Psoas muscle (tissue), 8 donors: Measurements from ENCODE around the gene SLC17A7. TPM values are rescaled to one million over a fixed set of nuclear protein-coding genes. Genes with fewer than 3 reads are reported as not detected.

Source experiments
- ATAC-seq, 4 donors: fragments of 200-7000 bp; cut with Tn5 transposase; one replicate each; pipeline ENCODE4 v1.9.1; 2020; ENCODE audit warnings: moderate library complexity in 3 of 4, mild to moderate bottlenecking in 2 of 4
- DNase-seq, 2 donors: peaks; one replicate each; pipeline ENCODE4 v3.0.0-alpha.2; 2020
- H3K27ac ChIP-seq: fragments of 200-600 bp; one replicate; pipeline ENCODE4 v1.8.0; 2022
- H3K27me3 ChIP-seq, 3 donors: fragments of 200-600 bp in 1 of 3; one replicate each; pipeline versions ENCODE4 v1.6.1 to v1.8.0; 2013 to 2022; ENCODE audit warnings: low read length in 2 of 3, mild to moderate bottlenecking in 2 of 3, moderate library complexity in 1 of 3; ENCODE audit not compliant: insufficient read depth in 3 of 3
- H3K36me3 ChIP-seq, 2 donors: fragments of 200-600 bp in 1 of 2; one replicate each; pipeline versions ENCODE4 v1.6.1 to v1.8.0; 2013 to 2022; ENCODE audit warnings: low read depth in 1 of 2, mild to moderate bottlenecking in 1 of 2, moderate library complexity in 1 of 2; ENCODE audit not compliant: insufficient read depth in 1 of 2
- H3K4me1 ChIP-seq: fragments of 200-600 bp; one replicate; pipeline ENCODE4 v1.8.0; 2022
- H3K4me3 ChIP-seq: fragments of 200-600 bp; one replicate; pipeline ENCODE4 v1.8.0; 2022; ENCODE audit warnings: mild to moderate bottlenecking
- H3K9me3 ChIP-seq: fragments of 200-600 bp; one replicate; pipeline ENCODE4 v1.8.0; 2022
- WGBS, 3 donors: extraction: QIAGEN DNeasy Blood & Tissue Kit; methylation state at CpG; one replicate each; pipeline versions ENCODE4 v1.1.6 to v1.1.7; 2013; 5-methylcytosine and 5-hydroxymethylcytosine counted together
- intact Hi-C, 2 donors: fragments of 100-400 bp; cut with DNase I; formaldehyde crosslinking; loops; one replicate each; pipeline versions ENCODE4 v1.11.0 to v1.14.2; 2022
- polyA plus RNA-seq, 3 donors: library from polyadenylated mRNA; stranded (reverse); fragments of 200-250 nt; gene quantifications; one replicate each; pipeline ENCODE4 v1.2.3, GENCODE V29; 2013
- total RNA-seq, 4 donors: library from RNA; stranded (reverse); fragmentation: NEBNext Ultra II Directional in 2 of 4; extraction: Animal tissue kit (Norgen Biotek cat#: 25700) in 2 of 4; gene quantifications; one replicate each; pipeline versions ENCODE4 v1.2.1 to v1.2.4, GENCODE V29; 2021 to 2023
- TF ChIP-seq, protein P1 (sequence below): fragments of 200-600 bp; IDR thresholded peaks from one replicate; pipeline ENCODE4 v1.8.0; 2022; ENCODE audit warnings: antibody characterized with exemption
- donor health status: healthy with polysubstance abuse.
- donor health status: DM: no; HTN: no; CAD: no; lungs with moderate emphysema.
- donor health status: Bipolar disorder and iron deficiency.
- donor health status: healthy.
- donor health status: DM: yes; HTN: yes; CAD: no.
- donor health status: DM: no; HTN: no; CAD: no.
- donor health status: DM: no; HTN: no; CAD: no.
- donor health status: DM: yes; HTN: yes; CAD: no.

SLC17A7 gene
- total and polyA plus RNA-seq, 7 donors, result 0.42 to 1.8 (median 0.78) TPM

DNA sequence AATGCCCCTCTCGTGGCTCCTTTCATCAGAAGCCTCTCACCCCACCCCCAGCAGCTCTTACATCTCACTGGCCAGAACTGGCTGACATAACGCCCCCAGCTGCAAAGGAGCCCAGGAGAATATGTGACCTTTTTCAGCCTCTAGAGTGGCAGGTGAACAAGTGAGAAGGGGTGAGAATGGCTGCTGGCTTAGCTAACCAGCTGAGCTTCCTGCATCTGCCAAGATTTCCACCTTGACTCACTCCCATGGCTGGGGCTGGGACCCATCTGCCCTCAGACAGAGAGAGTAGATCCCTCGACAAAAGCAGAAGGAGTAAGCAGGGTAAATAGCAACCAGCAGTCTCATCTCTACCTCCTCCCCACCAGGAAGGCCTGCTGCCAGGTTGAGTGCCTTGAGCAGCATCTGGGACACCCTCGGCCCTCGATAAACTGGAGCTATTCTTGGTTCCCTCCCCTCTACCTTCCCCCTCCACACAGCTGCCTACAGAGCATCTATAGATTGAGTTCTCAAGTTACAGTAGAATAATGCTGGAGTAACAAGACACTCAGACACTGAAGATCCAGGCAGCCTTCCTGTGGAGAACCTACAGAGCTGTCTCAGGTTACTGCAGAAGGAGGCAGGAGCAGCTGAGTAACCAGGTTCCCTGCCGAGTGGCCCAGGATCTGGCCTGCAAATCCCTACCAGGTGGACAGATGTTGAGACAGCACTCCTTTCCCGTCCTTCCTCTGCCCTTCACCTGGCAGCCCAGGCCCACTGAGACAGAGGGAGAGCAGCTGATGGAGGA, 37.7 kb downstream of the SLC17A7 start:
- 41 to 47% (median 42%) methylated on average over 7 of the region's 7 CpGs for WGBS, 3 donors
- H3K9me3 ChIP-seq, result no peaks in the 10 kb centered on the region
- H3K27me3 ChIP-seq, result no peaks in the 10 kb centered on the region
- no peak overlapping the region for H3K27ac ChIP-seq
- no peak for ATAC-seq
- H3K4me3 ChIP-seq, result no peak overlapping the region
- no peaks in the 10 kb centered on the region for H3K36me3 ChIP-seq
- DNase-seq, result no peak
- TF ChIP-seq, protein P1, sequence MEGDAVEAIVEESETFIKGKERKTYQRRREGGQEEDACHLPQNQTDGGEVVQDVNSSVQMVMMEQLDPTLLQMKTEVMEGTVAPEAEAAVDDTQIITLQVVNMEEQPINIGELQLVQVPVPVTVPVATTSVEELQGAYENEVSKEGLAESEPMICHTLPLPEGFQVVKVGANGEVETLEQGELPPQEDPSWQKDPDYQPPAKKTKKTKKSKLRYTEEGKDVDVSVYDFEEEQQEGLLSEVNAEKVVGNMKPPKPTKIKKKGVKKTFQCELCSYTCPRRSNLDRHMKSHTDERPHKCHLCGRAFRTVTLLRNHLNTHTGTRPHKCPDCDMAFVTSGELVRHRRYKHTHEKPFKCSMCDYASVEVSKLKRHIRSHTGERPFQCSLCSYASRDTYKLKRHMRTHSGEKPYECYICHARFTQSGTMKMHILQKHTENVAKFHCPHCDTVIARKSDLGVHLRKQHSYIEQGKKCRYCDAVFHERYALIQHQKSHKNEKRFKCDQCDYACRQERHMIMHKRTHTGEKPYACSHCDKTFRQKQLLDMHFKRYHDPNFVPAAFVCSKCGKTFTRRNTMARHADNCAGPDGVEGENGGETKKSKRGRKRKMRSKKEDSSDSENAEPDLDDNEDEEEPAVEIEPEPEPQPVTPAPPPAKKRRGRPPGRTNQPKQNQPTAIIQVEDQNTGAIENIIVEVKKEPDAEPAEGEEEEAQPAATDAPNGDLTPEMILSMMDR, result no peak
- intact Hi-C loops, result no loop called here
- no peaks in the 10 kb centered on the region for H3K4me1 ChIP-seq

DNA sequence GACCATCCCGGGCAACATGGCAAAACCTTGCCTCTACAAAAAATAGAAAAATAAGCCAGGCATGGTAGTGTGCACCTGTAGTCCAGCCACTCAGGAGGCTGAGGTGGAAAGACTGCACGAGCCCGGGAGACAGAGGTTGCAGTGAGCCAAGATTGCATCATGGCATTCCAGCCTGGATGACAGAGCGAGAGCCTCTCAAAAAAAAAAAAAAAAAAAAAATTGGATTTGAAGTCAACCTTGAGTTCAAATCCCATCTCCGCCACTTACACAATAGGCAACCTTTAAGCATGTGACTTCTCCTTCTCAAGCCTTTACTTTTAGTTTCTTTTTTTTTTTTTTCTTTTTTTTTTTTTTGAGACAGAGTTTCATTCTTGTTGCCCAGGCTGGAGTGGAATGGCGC, 41.3 kb downstream of the SLC17A7 start:
- ATAC-seq (no peak), DNase-seq (no peak)
- Histone ChIP-seq H3K36me3 (no peaks in the 10 kb centered on the region), H3K4me1 (no peaks in the 10 kb centered on the region), H3K9me3 (no peaks in the 10 kb centered on the region), H3K27ac (no peak overlapping the region), H3K27me3 (no peaks in the 10 kb centered on the region), H3K4me3 (no peak overlapping the region)
- 78 to 81% (median 80%) methylated on average over 6 of the region's 6 CpGs for WGBS, 3 donors
- intact Hi-C loops, result no loop called here
- TF ChIP-seq, protein P1, result no peak

DNA sequence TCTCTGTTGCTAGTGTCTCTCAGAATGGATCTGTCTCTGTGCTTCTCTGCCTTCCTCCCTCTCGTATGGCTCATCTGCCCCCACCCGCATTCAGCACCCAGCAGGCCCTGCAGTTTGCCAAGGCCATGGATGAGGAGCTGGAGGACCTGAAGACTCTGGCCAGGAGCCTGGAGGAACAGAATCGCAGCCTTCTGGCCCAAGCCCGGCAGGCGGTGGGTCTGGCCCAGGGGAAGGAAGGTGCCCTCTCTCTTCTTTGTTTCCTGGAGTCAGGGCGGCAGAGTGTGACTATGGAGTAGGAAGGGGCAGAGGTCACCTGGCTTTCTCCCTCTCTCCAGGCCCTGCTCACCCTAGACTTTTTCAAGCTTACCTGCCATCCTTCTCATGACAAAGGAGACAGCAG, 42.4 kb downstream of the SLC17A7 start:
- intact Hi-C loops, result no loop called here
- TF ChIP-seq, protein P1, result no peak
- Histone ChIP-seq H3K36me3 (no peaks in the 10 kb centered on the region), H3K4me3 (no peak overlapping the region), H3K4me1 (no peaks in the 10 kb centered on the region), H3K9me3 (no peaks in the 10 kb centered on the region), H3K27ac (no peak overlapping the region), H3K27me3 (no peaks in the 10 kb centered on the region)
- WGBS, 3 donors, result 80 to 84% (median 80%) methylated on average over 5 to 6 of the region's 6 CpGs
- peak in 1 of 2 donors; percentile 30 for DNase-seq
- ATAC-seq, result no peak

DNA sequence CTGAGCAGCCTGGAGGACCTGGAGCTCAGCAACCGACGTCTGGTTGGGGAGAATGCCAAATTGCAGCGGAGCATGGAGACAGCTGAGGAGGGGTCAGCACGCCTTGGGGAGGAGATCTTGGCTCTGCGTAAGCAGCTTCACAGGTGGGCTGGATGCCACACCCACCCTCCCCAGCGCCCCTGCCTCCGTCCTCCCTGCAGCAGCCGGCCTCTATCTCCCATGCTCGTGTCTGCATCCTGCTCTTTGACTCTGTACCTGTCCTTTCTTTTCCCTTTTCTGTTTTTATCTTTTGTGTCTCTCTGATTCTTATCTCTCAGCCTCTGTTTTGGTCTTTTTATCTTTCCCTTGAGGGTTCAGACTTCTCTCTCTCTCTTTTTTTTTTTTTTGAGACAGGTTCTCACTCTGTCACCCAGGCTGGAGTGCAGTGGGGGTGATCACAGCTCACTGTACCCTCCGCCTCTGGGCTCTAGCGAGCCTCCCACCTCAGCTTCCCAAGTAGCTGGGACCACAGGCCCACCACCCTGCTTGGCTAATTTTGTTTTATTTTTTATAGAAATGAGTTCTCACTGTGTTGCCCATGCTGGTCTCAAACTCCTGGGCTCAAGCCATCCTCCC, 43.2 kb downstream of the SLC17A7 start:
- DNase-seq (no peak), ATAC-seq (no peak)
- WGBS, 3 donors, result 49 to 53% (median 49%) methylated on average over 11 of the region's 11 CpGs
- TF ChIP-seq, protein P1, result no peak
- Histone ChIP-seq H3K4me3 (no peak overlapping the region), H3K27ac (no peak overlapping the region), H3K4me1 (no peaks in the 10 kb centered on the region), H3K36me3 (no peaks in the 10 kb centered on the region), H3K27me3 (no peaks in the 10 kb centered on the region), H3K9me3 (no peaks in the 10 kb centered on the region)
- intact Hi-C loops, result no loop called here
